ENCODE results near the gene DBX1.

DNA sequence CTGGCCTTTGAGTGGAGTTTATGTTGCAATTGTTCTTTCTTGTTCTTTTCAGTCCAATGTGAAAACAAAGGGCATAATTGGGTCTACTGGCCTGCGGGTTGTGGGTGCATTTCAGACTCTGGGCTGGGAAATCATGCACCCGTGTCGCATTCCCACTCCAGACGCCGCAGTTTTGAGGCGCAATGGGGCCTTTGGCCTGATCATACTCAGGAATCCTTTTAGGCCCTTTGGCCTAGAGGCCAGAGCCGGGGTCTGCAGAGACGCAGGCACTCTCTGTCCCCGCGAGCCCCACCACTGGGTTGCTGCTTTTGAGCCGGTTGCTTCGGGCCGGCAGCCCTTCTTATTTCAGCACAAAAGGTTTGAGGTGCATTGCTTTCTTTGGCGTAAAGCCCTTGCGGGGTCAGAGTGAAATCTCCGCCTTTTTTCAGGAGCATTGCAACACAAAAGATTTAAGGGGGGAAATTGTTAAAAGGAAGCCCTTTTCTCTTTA is 48.4 kb upstream of the DBX1 start:
- TF ChIP-seq, protein P1, sequence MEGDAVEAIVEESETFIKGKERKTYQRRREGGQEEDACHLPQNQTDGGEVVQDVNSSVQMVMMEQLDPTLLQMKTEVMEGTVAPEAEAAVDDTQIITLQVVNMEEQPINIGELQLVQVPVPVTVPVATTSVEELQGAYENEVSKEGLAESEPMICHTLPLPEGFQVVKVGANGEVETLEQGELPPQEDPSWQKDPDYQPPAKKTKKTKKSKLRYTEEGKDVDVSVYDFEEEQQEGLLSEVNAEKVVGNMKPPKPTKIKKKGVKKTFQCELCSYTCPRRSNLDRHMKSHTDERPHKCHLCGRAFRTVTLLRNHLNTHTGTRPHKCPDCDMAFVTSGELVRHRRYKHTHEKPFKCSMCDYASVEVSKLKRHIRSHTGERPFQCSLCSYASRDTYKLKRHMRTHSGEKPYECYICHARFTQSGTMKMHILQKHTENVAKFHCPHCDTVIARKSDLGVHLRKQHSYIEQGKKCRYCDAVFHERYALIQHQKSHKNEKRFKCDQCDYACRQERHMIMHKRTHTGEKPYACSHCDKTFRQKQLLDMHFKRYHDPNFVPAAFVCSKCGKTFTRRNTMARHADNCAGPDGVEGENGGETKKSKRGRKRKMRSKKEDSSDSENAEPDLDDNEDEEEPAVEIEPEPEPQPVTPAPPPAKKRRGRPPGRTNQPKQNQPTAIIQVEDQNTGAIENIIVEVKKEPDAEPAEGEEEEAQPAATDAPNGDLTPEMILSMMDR (conservative IDR thresholded peaks at IDR 0.05 in 1 of 2, IDR thresholded peaks at IDR 0.05 in 1 of 2; ENCODE audit: low read depth in 1 of 2, low read length in 2 of 2) = no peak
- no peak for TF ChIP-seq EZH2 (IDR thresholded peaks at IDR 0.05; ENCODE audit: low read length, missing control alignments)
